Prostate gland (tissue), 2 donors: ENCODE data around the gene CHST10. TPM values are rescaled to one million over a fixed set of nuclear protein-coding genes. Genes with fewer than 3 reads are reported as not detected.
"Not testable (repeated sequence)": the region's sequence is repeated elsewhere in the genome, so short reads cannot be mapped to it uniquely, and the experiment has no call there.

Experiments
- DNase-seq: peaks from one replicate; pipeline ENCODE4 v3.0.0-alpha.2; 2019; ENCODE audit warnings: low spot score
- H3K27ac ChIP-seq, 2 donors: fragments of 200-600 bp; sonication (generic); 2 replicates each; pipeline ENCODE4 v1.5.1; 2017 to 2019
- H3K27me3 ChIP-seq: fragments of 200-600 bp; sonication (generic); replicated peaks from 2 replicates; pipeline ENCODE4 v1.5.1; 2019; ENCODE audit not compliant: insufficient read depth
- H3K36me3 ChIP-seq, 2 donors: fragments of 200-600 bp; sonication (generic); 1 replicate in 1 of 2; 2 replicates in 1 of 2; pipeline versions ENCODE4 v1.5.1 to v1.8.1; 2017 to 2019
- H3K4me1 ChIP-seq: fragments of 200-600 bp; sonication (generic); replicated peaks from 2 replicates; pipeline ENCODE4 v1.5.1; 2019
- H3K4me3 ChIP-seq, 2 donors: fragments of 200-600 bp; sonication (generic); 2 replicates each; pipeline ENCODE4 v1.5.1; 2017 to 2019
- H3K9me3 ChIP-seq: fragments of 200-600 bp; sonication (generic); 2 replicates; pipeline ENCODE4 v1.5.1; 2017
- CTCF ChIP-seq, 4 experiments: fragments of 200-600 bp in 2 of 4; fragments of 450-650 bp in 2 of 4; sonication (generic) in 2 of 4; IDR thresholded peaks; 1 replicate in 3 of 4; 2 replicates in 1 of 4; pipeline ENCODE4 v1.5.1; 2016 to 2019; ENCODE audit warnings: antibody characterized with exemption in 4 of 4, mild to moderate bottlenecking in 2 of 4, moderate library complexity in 2 of 4
- POLR2A ChIP-seq: fragments of 450-650 bp; IDR thresholded peaks from one replicate; pipeline ENCODE4 v1.6.1; 2016; ENCODE audit warnings: antibody characterized with exemption, mild to moderate bottlenecking
- POLR2AphosphoS5 ChIP-seq: sonication (generic); formaldehyde crosslinking; IDR thresholded peaks from one replicate; pipeline ENCODE4 v1.6.1; 2017; ENCODE audit warnings: antibody characterized with exemption
- WGBS: methylation state at CpG from one replicate; pipeline ENCODE4 v1.1.5; 2018; 5-methylcytosine and 5-hydroxymethylcytosine counted together
- intact Hi-C: fragments of 100-400 bp; cut with DNase I; formaldehyde crosslinking; loops from one replicate; pipeline ENCODE4 v1.14.2; 2022
- total RNA-seq, 2 donors: library from RNA; depleted of rRNA; stranded (reverse); fragments of >200 nt; gene quantifications; one replicate each; pipeline ENCODE4 v1.1.0, GENCODE V29; 2016

The CHST10 gene
- total RNA-seq, 2 donors from 2014 or later, result 10.0 to 27.7 TPM

- intact Hi-C loops, result no loop called here
- WGBS, result 73% methylated on average over 7 of the region's 7 CpGs
- no peak for TF ChIP-seq POLR2AphosphoS5
- TF ChIP-seq POLR2A, result no peak
- no peak for TF ChIP-seq CTCF (IDR thresholded peaks at IDR 0.05)
- Histone ChIP-seq H3K27ac (no peak overlapping the region), H3K36me3 (no peaks in the 10 kb centered on the region), H3K4me3 (no peak overlapping the region), H3K4me1 (no peaks in the 10 kb centered on the region), H3K9me3 (no peaks in the 10 kb centered on the region), H3K27me3 (no peaks in the 10 kb centered on the region)
- DNase-seq, result no peak
Measured at GRCh38 chr2:100376836-100377235, 40.6 kb downstream of the CHST10 start.

- Histone ChIP-seq H3K36me3 (no peaks in the 10 kb centered on the region), H3K9me3 (no peaks in the 10 kb centered on the region), H3K4me3 (no peak overlapping the region), H3K27me3 (no peaks in the 10 kb centered on the region), H3K27ac (no peak overlapping the region), H3K4me1 (no peaks in the 10 kb centered on the region)
- no peak for DNase-seq
- TF ChIP-seq CTCF (IDR thresholded peaks at IDR 0.05) (no peak), POLR2A (no peak), POLR2AphosphoS5 (no peak)
- WGBS, result 84% methylated on average over 1 of the region's 1 CpG
- intact Hi-C loops, result no loop called here
Measured at GRCh38 chr2:100367163-100367562, 50.3 kb downstream of the CHST10 start.

- no peaks in the 10 kb centered on the region for H3K36me3 ChIP-seq
- TF ChIP-seq CTCF (IDR thresholded peaks at IDR 0.05) (no peak), POLR2AphosphoS5 (peak; percentile 45)
- 9% methylated on average over 3 of the region's 3 CpGs for WGBS
- H3K4me3 ChIP-seq, result no peak overlapping the region
- no peaks in the 10 kb centered on the region for H3K27me3 ChIP-seq
- no peak overlapping the region for H3K27ac ChIP-seq
- intact Hi-C loops, result no loop called here
- peak; percentile 77 for DNase-seq
- H3K9me3 ChIP-seq, result no peaks in the 10 kb centered on the region
- H3K4me1 ChIP-seq, result no peaks in the 10 kb centered on the region
Measured at GRCh38 chr2:100365434-100365833, 52.0 kb downstream of the CHST10 start.

- DNase-seq, intact Hi-C loops: not testable (repeated sequence)
Measured at GRCh38 chr2:100362269-100362668, 55.2 kb downstream of the CHST10 start.

GRCh38 chr2:100359576-100359975, 57.9 kb downstream of the CHST10 start:
- H3K4me3 ChIP-seq, result no peak overlapping the region
- TF ChIP-seq POLR2AphosphoS5, result no peak
- no peak for TF ChIP-seq CTCF (IDR thresholded peaks at IDR 0.05)
- TF ChIP-seq POLR2A, result no peak
- intact Hi-C loops, result no loop called here

More at GRCh38 chr2:100362269-100362668, 55.2 kb downstream of the CHST10 start:
- not testable (repeated sequence) for H3K36me3 ChIP-seq, H3K9me3 ChIP-seq, H3K27me3 ChIP-seq, H3K27ac ChIP-seq, H3K4me3 ChIP-seq, H3K4me1 ChIP-seq
- 94% methylated on average over 7 of the region's 7 CpGs for WGBS

GRCh38 chr2:100358554-100358953, 58.9 kb downstream of the CHST10 start:
- Histone ChIP-seq H3K27ac (no peak overlapping the region), H3K27me3 (no peaks in the 10 kb centered on the region), H3K4me1 (no peaks in the 10 kb centered on the region), H3K36me3 (no peaks in the 10 kb centered on the region), H3K4me3 (no peak overlapping the region), H3K9me3 (no peaks in the 10 kb centered on the region)
- DNase-seq, result no peak
- no peak for TF ChIP-seq POLR2AphosphoS5
- no peak for TF ChIP-seq POLR2A
- TF ChIP-seq CTCF (IDR thresholded peaks at IDR 0.05), result no peak
- intact Hi-C loops, result no loop called here
- WGBS, result 96% methylated on average over 2 of the region's 2 CpGs

More at GRCh38 chr2:100359576-100359975, 57.9 kb downstream of the CHST10 start:
- H3K36me3 ChIP-seq, result no peaks in the 10 kb centered on the region
- H3K27me3 ChIP-seq, result no peaks in the 10 kb centered on the region
- no peaks in the 10 kb centered on the region for H3K4me1 ChIP-seq
- DNase-seq, result no peak
- no peaks in the 10 kb centered on the region for H3K9me3 ChIP-seq
- no peak overlapping the region for H3K27ac ChIP-seq
